ENCODE results near the gene UBE2H.

The UBE2H gene

DNA sequence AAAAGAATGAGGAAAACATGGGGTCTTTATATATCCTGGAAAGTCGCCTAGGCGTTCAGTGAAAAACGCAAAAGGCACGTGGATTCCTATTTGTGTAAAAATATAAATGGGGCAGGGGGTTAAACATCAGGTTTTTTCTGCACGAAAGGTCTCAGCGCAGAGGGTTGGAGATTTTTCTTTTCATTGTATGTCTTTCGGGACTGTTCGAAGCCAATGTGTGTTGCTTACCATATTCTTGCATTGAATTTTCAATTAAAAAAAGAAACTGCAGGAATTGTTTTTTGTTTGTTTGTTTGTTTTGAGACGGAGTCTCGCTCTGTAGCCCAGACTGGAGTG lies 169.2 kb downstream of the UBE2H start:
- DNase-seq = no peak

GRCh38 chr7:129782818-129783583 lies 169.8 kb downstream of the UBE2H start:
- DNase-seq = no peak

GRCh38 chr7:129781928-129782817 lies 170.6 kb downstream of the UBE2H start:
- no peak for DNase-seq

DNA sequence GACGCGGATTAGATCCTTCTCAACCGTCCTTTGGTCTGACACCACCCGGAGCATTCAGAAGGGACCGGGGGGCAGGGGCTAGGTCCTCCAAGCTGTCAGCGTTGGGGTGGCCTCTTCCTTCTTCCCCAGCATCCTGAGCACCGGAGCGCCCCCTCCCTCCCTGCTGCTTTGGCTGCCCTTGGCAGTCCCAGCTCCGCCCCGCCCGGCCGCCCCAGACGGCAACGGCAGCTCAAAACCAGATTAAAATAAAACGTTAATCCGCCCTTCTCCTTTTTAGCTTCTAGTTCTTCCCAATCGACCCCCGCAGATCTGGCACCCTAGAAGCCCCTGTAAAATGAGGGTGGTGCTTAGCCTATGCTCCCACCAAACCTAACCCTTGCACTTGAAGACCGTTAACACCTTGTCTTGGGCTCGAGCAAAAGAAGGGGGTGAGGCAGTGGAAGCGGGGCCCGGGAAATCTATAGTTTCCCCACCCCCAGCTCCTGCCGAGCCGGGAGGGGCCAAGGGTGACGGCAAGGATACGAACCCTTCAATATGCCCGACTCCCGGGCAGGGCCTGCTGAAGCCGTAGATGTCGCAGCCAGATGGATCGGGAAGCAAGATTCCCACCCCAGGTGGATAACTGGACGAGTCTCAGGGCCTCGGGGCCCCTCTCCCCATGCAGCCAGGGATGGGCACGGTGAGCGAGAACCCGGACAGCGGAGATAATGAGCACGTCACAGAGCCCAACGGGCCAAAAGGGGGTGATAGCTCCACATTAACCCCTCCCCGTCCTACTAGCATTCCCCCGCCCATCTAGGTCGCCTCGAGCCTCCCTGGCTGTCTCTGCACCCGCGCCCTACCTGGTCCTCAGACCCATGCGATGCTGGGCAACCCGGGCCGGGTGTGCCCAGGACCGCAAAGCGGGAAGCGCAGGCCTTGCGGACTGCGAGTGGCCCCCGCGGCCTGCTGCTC lies 171.5 kb downstream of the UBE2H start:
- no peak for DNase-seq
